Right lobe of liver (tissue), 6 donors: ENCODE measurements around the gene GFAP. TPM values are rescaled to one million over a fixed set of nuclear protein-coding genes. Genes with fewer than 3 reads are reported as not detected.
A peak's percentile ranks its signal among the peaks of the same experiment; 100 is the strongest.

Experiments
- ATAC-seq, 4 donors: fragments of 200-7000 bp; cut with Tn5 transposase; one replicate each; pipeline ENCODE4 v1.9.1; 2020; ENCODE audit warnings: mild to moderate bottlenecking in 4 of 4, moderate library complexity in 4 of 4
- DNase-seq, 3 donors: peaks; one replicate each; pipeline ENCODE4 v3.0.0-alpha.2; 2020
- H3K27ac ChIP-seq, 3 donors: fragments of 200-600 bp; one replicate each; pipeline ENCODE4 v1.8.0; 2022
- H3K27me3 ChIP-seq, 2 donors: fragments of 200-600 bp; one replicate each; pipeline ENCODE4 v1.8.0; 2022
- H3K36me3 ChIP-seq, 4 donors: fragments of 200-600 bp; sonication (generic) in 1 of 4; one replicate each; pipeline versions ENCODE4 v1.5.1 to v1.8.0; 2017 to 2022; ENCODE audit warnings: control low read depth in 1 of 4
- H3K4me1 ChIP-seq, 4 donors: fragments of 200-600 bp; sonication (generic) in 1 of 4; one replicate each; pipeline versions ENCODE4 v1.5.1 to v1.8.0; 2017 to 2022; ENCODE audit warnings: control low read depth in 1 of 4
- H3K4me3 ChIP-seq, 3 donors: fragments of 200-600 bp; one replicate each; pipeline ENCODE4 v1.8.0; 2022
- H3K9me3 ChIP-seq, 4 donors: fragments of 200-600 bp; sonication (generic) in 1 of 4; one replicate each; pipeline versions ENCODE4 v1.5.1 to v1.8.0; 2017 to 2022; ENCODE audit warnings: control low read depth in 1 of 4
- CTCF ChIP-seq, 4 donors: fragments of 200-600 bp in 3 of 4; fragments of 450-650 bp in 1 of 4; IDR thresholded peaks; one replicate each; pipeline versions ENCODE4 v1.5.1 to v1.8.0; 2016 to 2022; ENCODE audit warnings: antibody characterized with exemption in 4 of 4, mild to moderate bottlenecking in 2 of 4
- POLR2A ChIP-seq: fragments of 450-650 bp; IDR thresholded peaks from one replicate; pipeline ENCODE4 v1.6.1; 2017; ENCODE audit warnings: antibody characterized with exemption, mild to moderate bottlenecking
- WGBS: methylation state at CpG from one replicate; pipeline ENCODE4 v1.1.6; 2018; ENCODE audit warnings: low coverage, low lambda C conversion rate; ENCODE audit not compliant: insufficient coverage; ENCODE audit errors: missing lambda C conversion rate; 5-methylcytosine and 5-hydroxymethylcytosine counted together
- intact Hi-C, 2 donors: fragments of 100-400 bp; cut with DNase I; formaldehyde crosslinking; loops; one replicate each; pipeline versions ENCODE4 v1.11.2 to v1.14.1; 2022
- total RNA-seq, 6 experiments: library from RNA; depleted of rRNA in 2 of 6; stranded (reverse); fragments of >200 nt in 2 of 6; fragmentation: NEBNext Ultra II Directional in 3 of 6; extraction: Animal tissue kit (Norgen Biotek cat#: 25700) in 3 of 6; gene quantifications; one replicate each; pipeline versions ENCODE4 v1.1.0 to v1.2.4, GENCODE V29; 2016 to 2023
- donor health status: DM: no; HTN: yes; CAD: no.
- donor health status: DM: no; HTN: no; CAD: no.
- donor health status: DM: no; HTN: no; CAD: no.
- donor health status: DM: no; HTN: yes; CAD: no.
- donor health status: DM: no; HTN: yes; CAD: no.

GFAP gene
- total RNA-seq, 6 experiments from 2014 or later: 0.18 to 0.50 (median 0.27) TPM

- no peaks in the 10 kb centered on the region for H3K9me3 ChIP-seq
- no peak overlapping the region for H3K27ac ChIP-seq
- TF ChIP-seq CTCF (IDR thresholded peaks at IDR 0.05): no peak
- TF ChIP-seq POLR2A: no peak
- H3K27me3 ChIP-seq: no peaks in the 10 kb centered on the region
- WGBS: 84% methylated on average over 12 of the region's 12 CpGs
- no peak for ATAC-seq
- intact Hi-C loops: no loop called here
- no peak overlapping the region for H3K4me3 ChIP-seq
- no peaks in the 10 kb centered on the region for H3K4me1 ChIP-seq
- peaks cover 5 to 72% (median 19%) of the 10 kb centered on the region in 4 donors for H3K36me3 ChIP-seq
- no peak for DNase-seq
These were observed 43.7 kb downstream of the GFAP start for GRCh38 chr17:44871556-44871955.

GRCh38 chr17:44867841-44868240 is 47.5 kb downstream of the GFAP start:
- Histone ChIP-seq H3K27ac (no peak overlapping the region), H3K4me1 (no peaks in the 10 kb centered on the region), H3K36me3 (peaks cover 5 to 68% (median 21%) of the 10 kb centered on the region in 4 donors), H3K4me3 (no peak overlapping the region), H3K27me3 (no peaks in the 10 kb centered on the region), H3K9me3 (no peaks in the 10 kb centered on the region)
- intact Hi-C loops: loop anchor here in 1 of 2 donors (5.0 kb wide), 1 partner anchor 91 kb away; no protein-coding TSS in a partner anchor
- DNase-seq (no peak), ATAC-seq (no peak)
- no peak for TF ChIP-seq CTCF (IDR thresholded peaks at IDR 0.05)
- no peak for TF ChIP-seq POLR2A
- 57% methylated on average over 1 of the region's 3 CpGs for WGBS

DNA sequence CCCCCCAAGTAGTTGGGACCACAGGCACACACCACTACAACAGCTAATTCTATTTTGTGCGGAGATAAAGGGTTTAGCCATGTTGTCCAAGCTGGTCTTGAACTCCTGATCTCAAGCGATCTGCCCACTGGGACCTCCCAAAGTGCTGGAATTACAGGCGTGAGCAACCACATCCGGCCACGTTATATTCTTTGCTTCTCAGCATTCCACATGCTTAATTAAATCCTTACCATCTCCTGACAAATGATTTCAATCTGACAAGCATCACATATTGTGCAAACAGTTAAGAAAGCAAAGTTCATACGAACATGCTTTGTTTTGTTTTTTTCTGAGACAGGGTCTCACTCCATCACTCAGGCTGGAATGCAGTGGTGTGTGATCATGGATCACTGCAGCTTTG is 49.4 kb downstream of the GFAP start:
- DNase-seq (no peak), ATAC-seq (no peak)
- intact Hi-C loops: loop anchor here (2.0 to 5.0 kb wide), 2 partner anchors 89 to 91 kb away; no protein-coding TSS in a partner anchor
- Histone ChIP-seq H3K27ac (no peak overlapping the region), H3K4me1 (no peaks in the 10 kb centered on the region), H3K4me3 (no peak overlapping the region), H3K36me3 (peaks cover 0 to 59% (median 14%) of the 10 kb centered on the region in 4 donors), H3K27me3 (no peaks in the 10 kb centered on the region), H3K9me3 (no peaks in the 10 kb centered on the region)
- TF ChIP-seq POLR2A (no peak), CTCF (IDR thresholded peaks at IDR 0.05) (no peak)
- 67% methylated on average over 2 of the region's 6 CpGs for WGBS

DNA sequence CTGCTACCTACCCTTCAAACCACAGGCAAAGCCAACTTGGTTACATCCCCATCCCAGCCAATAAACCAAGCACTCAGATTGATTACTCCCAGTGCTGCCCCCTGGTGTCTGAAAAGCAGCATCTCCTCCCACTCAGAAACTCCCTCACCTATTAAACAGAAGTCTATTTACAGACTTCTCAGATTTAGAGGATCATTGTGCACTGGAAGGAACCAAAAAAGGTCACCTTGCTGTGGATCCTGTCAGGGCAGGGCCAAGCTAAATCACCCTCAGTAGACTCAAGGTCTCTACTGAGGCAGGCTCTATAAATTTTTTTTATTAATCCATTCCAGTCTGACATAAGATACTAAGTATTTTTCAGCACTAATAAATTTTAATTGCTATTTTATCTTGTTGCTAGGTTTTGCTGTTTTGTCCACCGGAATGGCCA is 50.1 kb downstream of the GFAP start:
- TF ChIP-seq CTCF (IDR thresholded peaks at IDR 0.05) (peak; percentile 80 to 89 (median 85)), POLR2A (no peak)
- Histone ChIP-seq H3K9me3 (no peaks in the 10 kb centered on the region), H3K27me3 (no peaks in the 10 kb centered on the region), H3K4me1 (no peaks in the 10 kb centered on the region), H3K4me3 (no peak overlapping the region), H3K36me3 (peaks cover 0 to 59% (median 15%) of the 10 kb centered on the region in 4 donors), H3K27ac (no peak overlapping the region)
- peak in 2 of 3 donors; percentile 62 to 68 for DNase-seq
- intact Hi-C loops: loop anchor here (2.0 to 5.0 kb wide), 2 partner anchors 88 to 90 kb away; no protein-coding TSS in a partner anchor
- 45% methylated on average over 1 of the region's 1 CpG for WGBS
- peak; percentile 81 to 89 (median 84) for ATAC-seq
